Gastroesophageal sphincter (tissue), 3 donors: ENCODE data around the gene NELL1.

Source experiments
- CTCF ChIP-seq, 4 experiments: fragments of 200-600 bp in 2 of 4; fragments of 450-650 bp in 2 of 4; sonication (generic) in 1 of 4; IDR thresholded peaks; one replicate each; pipeline ENCODE4 v1.5.1; 2017 to 2019; ENCODE audit warnings: antibody characterized with exemption in 4 of 4, mild to moderate bottlenecking in 2 of 4, moderate library complexity in 2 of 4
- EP300 ChIP-seq: sonication (generic); formaldehyde crosslinking; IDR thresholded peaks from one replicate; pipeline ENCODE4 v1.6.1; 2017; ENCODE audit warnings: antibody characterized with exemption, mild to moderate bottlenecking
- POLR2A ChIP-seq, 2 donors: fragments of 450-650 bp; IDR thresholded peaks; one replicate each; pipeline ENCODE4 v1.6.1; 2017; ENCODE audit warnings: antibody characterized with exemption in 2 of 2, mild to moderate bottlenecking in 2 of 2, moderate library complexity in 1 of 2

GRCh38 chr11:20627026-20627425, 42.4 kb upstream of the NELL1 start:
- TF ChIP-seq CTCF (IDR thresholded peaks at IDR 0.05) (no peak), POLR2A (IDR thresholded peaks at IDR 0.05) (no peak), EP300 (no peak)
